ENCODE data around the gene KRTAP10-9.

- TF ChIP-seq CTCF (conservative IDR thresholded peaks at IDR 0.05) (no peak), ZFX (IDR thresholded peaks at IDR 0.05) (no peak)
These were observed 13.3 kb upstream of the KRTAP10-9 start for GRCh38 chr21:44613386-44614155.
